ENCODE measurements around the gene SIK2. TPM values are rescaled to one million over a fixed set of nuclear protein-coding genes. Genes with fewer than 3 reads are reported as not detected.

Gene SIK2
- 10 to 100 TPM in 3 of 4 donors, 1 to 10 TPM in 1; 6.6 to 19.1 (median 16.2) TPM for total RNA-seq

- WGBS, 2 donors (ENCODE audit: low coverage in 1 of 2), result 0% methylated on average over 65 of the region's 100 CpGs; no CpG with 5 or more reads in 1 of the 2 donors
- Histone ChIP-seq H3K4me3 (peak within 1 kb of the TSS; percentile 73 to 85 (median 78)), H3K4me1 (peaks cover 6 to 36% (median 17%) of the 10 kb centered on the region in 4 donors), H3K9me3 (no peaks in the 10 kb centered on the region), H3K36me3 (no peaks in the 10 kb centered on the region), H3K27ac (peak within 1 kb of the TSS; percentile 94 to 98 (median 97)), H3K27me3 (no peaks in the 10 kb centered on the region)
- peak; percentile 85 to 98 (median 92) for TF ChIP-seq CTCF (IDR thresholded peaks at IDR 0.05)
- TF ChIP-seq POLR2A (IDR thresholded peaks at IDR 0.05), result peak; percentile 55
- no peak for TF ChIP-seq EP300 (IDR thresholded peaks at IDR 0.05; ENCODE audit: low read depth)
- peak; percentile 95 to 96 (median 96) for TF ChIP-seq POLR2AphosphoS5 (IDR thresholded peaks at IDR 0.05)
- DNase-seq, result peak; percentile 95
- in situ Hi-C loops (cut with MboI; ENCODE audit: low pct_ligation_motif_present in 1 of 4, low pct_unique_long_range_greater_than_20kb in 1 of 4, low sequenced_read_pairs in 3 of 4), result loop anchor here in 3 of 4 donors (5.0 to 25.0 kb wide), 3 partner anchors 163 to 485 kb away; partner anchors contain the start of genes PPP2R1B (in 1 of the 3), SDHD (in 1 of the 3) and TIMM8B (in 1 of the 3)
- intact Hi-C loops (cut with DNase I; ENCODE audit: low total_unique reads), result loop anchor here (2.0 kb wide), 1 partner anchor 175 kb away; no protein-coding TSS in a partner anchor
Observed at GRCh38 chr11:111601979-111602864, at the start of gene SIK2. SIK2 (plus strand) TSS chr11:111602449; CDS start chr11:111602564, 115 bp downstream.

GRCh38 chr11:111554532-111554931, 47.7 kb upstream of the SIK2 start:
- peaks cover 0 to 3% (median 1%) of the 10 kb centered on the region in 4 donors for H3K4me1 ChIP-seq
- no peak for DNase-seq
- no peaks in the 10 kb centered on the region for H3K9me3 ChIP-seq
- intact Hi-C loops (cut with DNase I; ENCODE audit: low total_unique reads) (no loop called here), in situ Hi-C loops (cut with MboI; ENCODE audit: low pct_ligation_motif_present in 1 of 4, low pct_unique_long_range_greater_than_20kb in 1 of 4, low sequenced_read_pairs in 3 of 4) (no loop called here)
- no peak overlapping the region for H3K27ac ChIP-seq
- no peak overlapping the region for H3K4me3 ChIP-seq
- no peak for TF ChIP-seq CTCF (IDR thresholded peaks at IDR 0.05)
- no peak for TF ChIP-seq POLR2AphosphoS5 (IDR thresholded peaks at IDR 0.05)
- TF ChIP-seq EP300 (IDR thresholded peaks at IDR 0.05; ENCODE audit: low read depth), result no peak
- TF ChIP-seq POLR2A (IDR thresholded peaks at IDR 0.05), result no peak
- no peaks in the 10 kb centered on the region for H3K36me3 ChIP-seq
- H3K27me3 ChIP-seq, result no peaks in the 10 kb centered on the region

GRCh38 chr11:111555255-111555654, 47.0 kb upstream of the SIK2 start:
- H3K9me3 ChIP-seq, result no peaks in the 10 kb centered on the region
- H3K4me3 ChIP-seq, result no peak overlapping the region
- in situ Hi-C loops (cut with MboI; ENCODE audit: low pct_ligation_motif_present in 1 of 4, low pct_unique_long_range_greater_than_20kb in 1 of 4, low sequenced_read_pairs in 3 of 4), result no loop called here
- H3K27me3 ChIP-seq, result no peaks in the 10 kb centered on the region
- intact Hi-C loops (cut with DNase I; ENCODE audit: low total_unique reads), result no loop called here
- DNase-seq, result no peak
- TF ChIP-seq POLR2AphosphoS5 (IDR thresholded peaks at IDR 0.05) (no peak), EP300 (IDR thresholded peaks at IDR 0.05; ENCODE audit: low read depth) (no peak), POLR2A (IDR thresholded peaks at IDR 0.05) (no peak), CTCF (IDR thresholded peaks at IDR 0.05) (no peak)
- H3K27ac ChIP-seq, result no peak overlapping the region
- peaks cover 0 to 3% (median 1%) of the 10 kb centered on the region in 4 donors for H3K4me1 ChIP-seq
- H3K36me3 ChIP-seq, result no peaks in the 10 kb centered on the region

GRCh38 chr11:111557425-111558111, 44.7 kb upstream of the SIK2 start:
- Histone ChIP-seq H3K4me3 (no peak overlapping the region), H3K9me3 (no peaks in the 10 kb centered on the region), H3K27me3 (no peaks in the 10 kb centered on the region), H3K36me3 (no peaks in the 10 kb centered on the region), H3K4me1 (peaks cover 0 to 3% (median 1%) of the 10 kb centered on the region in 4 donors), H3K27ac (peak overlapping the region; percentile 58 to 77 (median 66))
- DNase-seq, result no peak
- intact Hi-C loops (cut with DNase I; ENCODE audit: low total_unique reads), result no loop called here
- 49 to 70% methylated on average over 5 of the region's 5 CpGs for WGBS, 2 donors (ENCODE audit: low coverage in 1 of 2)
- in situ Hi-C loops (cut with MboI; ENCODE audit: low pct_ligation_motif_present in 1 of 4, low pct_unique_long_range_greater_than_20kb in 1 of 4, low sequenced_read_pairs in 3 of 4), result no loop called here
- TF ChIP-seq POLR2A (IDR thresholded peaks at IDR 0.05) (no peak), POLR2AphosphoS5 (IDR thresholded peaks at IDR 0.05) (peak; percentile 39 to 49 (median 44))
